ENCODE measurements around the gene UNG.

DNA sequence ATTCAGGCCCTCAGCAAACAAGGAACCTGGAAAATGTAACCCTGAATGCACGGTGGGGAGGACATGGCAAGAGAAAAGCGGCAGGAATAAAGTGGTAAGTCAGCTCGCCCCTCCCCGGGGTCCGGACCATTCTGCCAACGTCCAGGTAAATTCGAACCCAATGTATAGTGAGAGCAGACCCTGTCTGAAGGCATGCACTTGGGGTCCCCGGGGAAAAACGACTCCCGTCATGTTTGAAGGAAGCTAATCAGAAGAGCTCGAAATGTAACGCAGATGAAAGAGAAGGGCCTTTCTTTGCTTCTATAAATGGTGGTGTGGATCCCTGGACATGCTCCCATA is 19.2 kb downstream of the UNG start:
- TF ChIP-seq, protein P1, sequence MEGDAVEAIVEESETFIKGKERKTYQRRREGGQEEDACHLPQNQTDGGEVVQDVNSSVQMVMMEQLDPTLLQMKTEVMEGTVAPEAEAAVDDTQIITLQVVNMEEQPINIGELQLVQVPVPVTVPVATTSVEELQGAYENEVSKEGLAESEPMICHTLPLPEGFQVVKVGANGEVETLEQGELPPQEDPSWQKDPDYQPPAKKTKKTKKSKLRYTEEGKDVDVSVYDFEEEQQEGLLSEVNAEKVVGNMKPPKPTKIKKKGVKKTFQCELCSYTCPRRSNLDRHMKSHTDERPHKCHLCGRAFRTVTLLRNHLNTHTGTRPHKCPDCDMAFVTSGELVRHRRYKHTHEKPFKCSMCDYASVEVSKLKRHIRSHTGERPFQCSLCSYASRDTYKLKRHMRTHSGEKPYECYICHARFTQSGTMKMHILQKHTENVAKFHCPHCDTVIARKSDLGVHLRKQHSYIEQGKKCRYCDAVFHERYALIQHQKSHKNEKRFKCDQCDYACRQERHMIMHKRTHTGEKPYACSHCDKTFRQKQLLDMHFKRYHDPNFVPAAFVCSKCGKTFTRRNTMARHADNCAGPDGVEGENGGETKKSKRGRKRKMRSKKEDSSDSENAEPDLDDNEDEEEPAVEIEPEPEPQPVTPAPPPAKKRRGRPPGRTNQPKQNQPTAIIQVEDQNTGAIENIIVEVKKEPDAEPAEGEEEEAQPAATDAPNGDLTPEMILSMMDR (IDR thresholded peaks at IDR 0.05; ENCODE audit: low read depth, low read length): no peak
- TF ChIP-seq EZH2phosphoT487 (IDR thresholded peaks at IDR 0.05; ENCODE audit: low read depth): no peak

Measured in OCI-LY3 (cell line).